HL-60/S4 treated with retinoic acid at 250 ng/mL for 4 days and 3 days (cell line): ENCODE measurements around the gene PIMREG.

Experiments
- in situ Hi-C: fragments of 300-500 bp; cut with MboI; formaldehyde crosslinking; loops from 2 replicates; pipeline ENCODE4 v1.7.0; 2022; ENCODE audit warnings: low sequenced_read_pairs

The PIMREG gene

GRCh38 chr17:6437466-6437865, 6.8 kb upstream of the PIMREG start:
- in situ Hi-C loops, result loop anchor here (10.0 kb wide), 1 partner anchor 853 kb away; the partner anchor contains the start of gene NLRP1

GRCh38 chr17:6437956-6438355, 6.3 kb upstream of the PIMREG start:
- in situ Hi-C loops, result loop anchor here (10.0 kb wide), 1 partner anchor 853 kb away; the partner anchor contains the start of gene NLRP1

- in situ Hi-C loops, result loop anchor here (10.0 kb wide), 1 partner anchor 855 kb away; the partner anchor contains the start of gene NLRP1
Observed at GRCh38 chr17:6439951-6440350, 4.3 kb upstream of the PIMREG start.

- in situ Hi-C loops, result no loop called here
Observed at GRCh38 chr17:6442775-6443174, 1.5 kb upstream of the PIMREG start.

- in situ Hi-C loops, result no loop called here
Observed at GRCh38 chr17:6444571-6445335, 498 bp downstream of the PIMREG start.

GRCh38 chr17:6446516-6447100, 2.4 kb downstream of the PIMREG start:
- in situ Hi-C loops, result no loop called here

GRCh38 chr17:6448473-6448872, 4.2 kb downstream of the PIMREG start:
- in situ Hi-C loops, result no loop called here

- in situ Hi-C loops, result no loop called here
Observed at GRCh38 chr17:6449307-6449706, 5.1 kb downstream of the PIMREG start.

GRCh38 chr17:6450926-6451832, 6.9 kb downstream of the PIMREG start:
- in situ Hi-C loops, result loop anchor here (25.0 kb wide), 1 partner anchor 561 kb away; the partner anchor contains the start of genes BCL6B and RNASEK

GRCh38 chr17:6452471-6453266, 8.4 kb downstream of the PIMREG start:
- in situ Hi-C loops, result loop anchor here (25.0 kb wide), 1 partner anchor 560 kb away; the partner anchor contains the start of genes BCL6B and RNASEK

GRCh38 chr17:6453279-6454024, 9.2 kb downstream of the PIMREG start:
- in situ Hi-C loops, result loop anchor here (25.0 kb wide), 1 partner anchor 559 kb away; the partner anchor contains the start of genes BCL6B and RNASEK

GRCh38 chr17:6454495-6455320, 10.5 kb downstream of the PIMREG start:
- in situ Hi-C loops, result loop anchor here (25.0 kb wide), 1 partner anchor 558 kb away; the partner anchor contains the start of genes BCL6B and RNASEK

- in situ Hi-C loops, result loop anchor here (25.0 kb wide), 1 partner anchor 557 kb away; the partner anchor contains the start of genes BCL6B and RNASEK
Observed at GRCh38 chr17:6455321-6455705, 11.1 kb downstream of the PIMREG start.

- in situ Hi-C loops, result loop anchor here (25.0 kb wide), 1 partner anchor 556 kb away; the partner anchor contains the start of genes BCL6B and RNASEK
Observed at GRCh38 chr17:6456321-6456720, 12.1 kb downstream of the PIMREG start.

- in situ Hi-C loops, result loop anchor here (25.0 kb wide), 1 partner anchor 555 kb away; the partner anchor contains the start of genes BCL6B and RNASEK
Observed at GRCh38 chr17:6456914-6457687, 12.8 kb downstream of the PIMREG start.

GRCh38 chr17:6457688-6458459, 13.6 kb downstream of the PIMREG start:
- in situ Hi-C loops, result loop anchor here (25.0 kb wide), 1 partner anchor 554 kb away; the partner anchor contains the start of genes BCL6B and RNASEK
